Osteocyte (in vitro differentiated cells): ENCODE data around the gene TSC22D1. TPM values are rescaled to one million over a fixed set of nuclear protein-coding genes. Genes with fewer than 3 reads are reported as not detected.

Experiments
- DNase-seq: peaks from one replicate; pipeline ENCODE4 v3.0.0; 2021; ENCODE audit warnings: mixed read lengths; ENCODE audit not compliant: unreplicated experiment; ENCODE audit errors: extremely low spot score
- H3K27ac Mint-ChIP-seq: one replicate; pipeline ENCODE4 v1.8.0; 2021; ENCODE audit warnings: mild to moderate bottlenecking, mixed read lengths; ENCODE audit not compliant: unreplicated experiment
- H3K27me3 Mint-ChIP-seq: one replicate; pipeline ENCODE4 v1.8.0; 2021; ENCODE audit warnings: mixed read lengths; ENCODE audit not compliant: unreplicated experiment
- H3K36me3 Mint-ChIP-seq: one replicate; pipeline ENCODE4 v1.8.0; 2021; ENCODE audit warnings: mixed read lengths; ENCODE audit not compliant: unreplicated experiment
- H3K4me1 Mint-ChIP-seq: one replicate; pipeline ENCODE4 v1.8.0; 2021; ENCODE audit warnings: mixed read lengths; ENCODE audit not compliant: unreplicated experiment
- H3K4me3 Mint-ChIP-seq: one replicate; pipeline ENCODE4 v1.8.0; 2021; ENCODE audit warnings: mild to moderate bottlenecking, moderate library complexity, mixed read lengths; ENCODE audit not compliant: unreplicated experiment
- H3K9me3 Mint-ChIP-seq: one replicate; pipeline ENCODE4 v1.8.0; 2021; ENCODE audit warnings: mixed read lengths; ENCODE audit not compliant: unreplicated experiment
- CTCF ChIP-seq: fragments of 200-600 bp; sonication (generic); IDR thresholded peaks from 2 replicates; pipeline ENCODE4 v1.5.0; 2021; ENCODE audit warnings: antibody characterized with exemption, mild to moderate bottlenecking, moderate library complexity
- total RNA-seq: library from RNA; stranded (reverse); gene quantifications from 2 replicates; pipeline ENCODE4 v1.2.1, GENCODE V29; 2021

Gene TSC22D1
- total RNA-seq, 1 donor from 2014 or later: 118 TPM

DNA sequence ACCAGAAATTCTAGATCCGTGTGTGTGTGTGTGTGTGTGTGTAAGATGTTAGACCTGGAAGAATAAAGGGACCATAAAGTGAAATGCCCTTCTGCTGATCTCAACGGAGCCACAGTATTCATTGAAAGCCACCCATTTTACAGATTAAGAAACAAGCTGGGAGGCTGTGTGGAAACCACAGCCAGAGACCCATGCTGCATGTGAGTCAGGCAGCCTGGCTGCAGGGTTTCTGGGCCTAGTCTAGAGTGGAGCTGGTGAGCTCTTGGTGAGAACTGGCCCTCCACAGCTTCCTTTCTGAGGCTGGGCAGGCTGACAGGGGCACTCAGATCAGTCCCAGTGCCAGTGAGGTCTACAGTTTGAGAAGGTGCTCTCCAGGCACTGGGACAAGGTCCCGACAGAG lies 127.3 kb downstream of the TSC22D1 start:
- no peak overlapping the region for H3K27ac Mint-ChIP-seq
- no peak overlapping the region for H3K4me3 Mint-ChIP-seq
- no peak for TF ChIP-seq CTCF
- H3K9me3 Mint-ChIP-seq: no peaks in the 10 kb centered on the region
- no peaks in the 10 kb centered on the region for H3K27me3 Mint-ChIP-seq
- peaks cover 5% of the 10 kb centered on the region for H3K36me3 Mint-ChIP-seq
- H3K4me1 Mint-ChIP-seq: peaks cover 17% of the 10 kb centered on the region
- DNase-seq: no peak

- Mint-ChIP-seq H3K27me3 (no peaks in the 10 kb centered on the region), H3K9me3 (no peaks in the 10 kb centered on the region)
Measured at GRCh38 chr13:44448373-44448772, 127.8 kb downstream of the TSC22D1 start.

DNA sequence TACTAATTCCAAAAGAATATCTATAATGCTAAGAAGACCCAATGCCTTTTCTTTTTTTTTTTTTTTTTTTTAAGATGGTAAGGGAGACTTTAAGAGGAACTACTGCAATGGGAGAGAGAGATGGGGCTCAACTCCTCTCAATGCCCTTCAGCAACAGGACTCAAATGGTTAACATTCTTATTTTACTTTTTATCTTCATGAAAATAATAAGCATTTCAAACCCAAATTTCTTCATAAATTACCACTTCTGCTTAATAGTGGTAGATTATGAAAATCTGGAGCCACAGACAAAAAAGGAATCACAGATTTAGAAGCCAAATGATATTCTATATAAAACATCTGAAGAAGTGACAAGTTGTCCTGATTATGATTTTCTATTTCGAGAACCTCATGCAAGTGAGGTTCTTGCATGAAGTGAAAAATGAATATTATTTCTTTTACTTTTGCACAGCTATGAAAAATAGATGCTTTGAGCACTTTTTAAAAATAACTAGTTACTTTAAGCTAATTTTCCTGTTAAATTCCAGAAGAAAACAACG lies 128.3 kb downstream of the TSC22D1 start:
- H3K4me1 Mint-ChIP-seq: peaks cover 24% of the 10 kb centered on the region
- H3K27me3 Mint-ChIP-seq: no peaks in the 10 kb centered on the region
- H3K9me3 Mint-ChIP-seq: no peaks in the 10 kb centered on the region

More at GRCh38 chr13:44448373-44448772, 127.8 kb downstream of the TSC22D1 start:
- TF ChIP-seq CTCF: no peak
- peaks cover 21% of the 10 kb centered on the region for H3K4me1 Mint-ChIP-seq
- no peak overlapping the region for H3K4me3 Mint-ChIP-seq
- no peak overlapping the region for H3K27ac Mint-ChIP-seq
- peaks cover 9% of the 10 kb centered on the region for H3K36me3 Mint-ChIP-seq
- DNase-seq: no peak

GRCh38 chr13:44440046-44440608 lies 136.0 kb downstream of the TSC22D1 start:
- DNase-seq: no peak
- no peaks in the 10 kb centered on the region for H3K9me3 Mint-ChIP-seq

More for the DNA sequence above, 128.3 kb downstream of the TSC22D1 start:
- no peak for TF ChIP-seq CTCF
- Mint-ChIP-seq H3K4me3 (no peak overlapping the region), H3K36me3 (peaks cover 11% of the 10 kb centered on the region), H3K27ac (no peak overlapping the region)
- no peak for DNase-seq

More at GRCh38 chr13:44440046-44440608, 136.0 kb downstream of the TSC22D1 start:
- Mint-ChIP-seq H3K4me1 (peaks cover 26% of the 10 kb centered on the region), H3K27me3 (no peaks in the 10 kb centered on the region), H3K36me3 (peaks cover 12% of the 10 kb centered on the region), H3K4me3 (no peak overlapping the region), H3K27ac (no peak overlapping the region)
- TF ChIP-seq CTCF: no peak
